ENCODE measurements around the gene NID1.
A peak's percentile ranks its signal among the peaks of the same experiment; 100 is the strongest.

Gene NID1

GRCh38 chr1:235953801-235954200, 111.1 kb downstream of the NID1 start:
- DNase-seq: no peak

- peak; percentile 28 for DNase-seq
These were observed 111.8 kb downstream of the NID1 start for GRCh38 chr1:235952950-235953615.

DNA sequence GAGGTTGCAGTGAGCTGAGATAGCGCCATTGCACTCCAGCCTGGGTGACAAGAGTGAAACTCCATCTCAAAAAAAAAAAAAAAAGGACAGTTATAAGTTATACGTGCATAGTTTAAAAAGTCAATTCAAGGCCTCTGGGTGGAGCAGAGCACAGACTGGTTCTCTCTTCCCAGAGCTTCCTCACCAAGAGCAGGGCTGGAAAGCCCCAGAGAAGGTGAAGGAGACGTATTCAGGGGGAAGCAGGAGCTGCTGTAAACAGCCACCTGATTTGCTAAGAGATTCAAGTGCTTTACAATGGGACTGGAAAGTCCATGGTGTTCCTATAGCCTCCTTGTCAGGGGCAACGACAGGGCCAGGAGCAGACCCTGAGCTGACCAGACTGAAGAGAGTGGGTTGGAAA, 113.2 kb downstream of the NID1 start:
- DNase-seq: no peak

- DNase-seq: no peak
These were observed 114.6 kb downstream of the NID1 start for GRCh38 chr1:235950318-235950717.

- no peak for DNase-seq
These were observed 116.0 kb downstream of the NID1 start for GRCh38 chr1:235948774-235949427.

- no peak for DNase-seq
These were observed 116.9 kb downstream of the NID1 start for GRCh38 chr1:235947989-235948388.

DNA sequence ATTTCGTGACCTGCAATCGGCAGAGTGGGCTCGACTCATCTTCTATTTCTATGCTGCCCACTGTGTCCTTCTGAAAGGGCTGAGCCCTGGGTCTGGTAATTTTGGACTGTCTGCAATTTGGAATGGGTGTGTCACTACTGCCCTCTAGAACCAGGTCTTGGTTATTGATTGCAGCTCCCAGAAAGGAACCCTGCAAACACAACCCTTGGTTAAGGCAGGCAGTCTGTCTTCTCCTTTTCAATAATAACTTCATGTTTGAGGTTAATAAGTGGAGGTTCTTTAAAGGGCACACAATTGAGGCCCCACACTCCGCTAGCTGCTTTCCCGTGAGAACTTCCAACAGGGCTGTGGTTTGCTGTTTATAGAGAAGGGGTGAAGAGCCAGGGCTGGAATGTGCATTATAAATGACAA, 118.3 kb downstream of the NID1 start:
- peak; percentile 57 for DNase-seq

GRCh38 chr1:235945775-235946570, 118.9 kb downstream of the NID1 start:
- peak; percentile 7 for DNase-seq

DNA sequence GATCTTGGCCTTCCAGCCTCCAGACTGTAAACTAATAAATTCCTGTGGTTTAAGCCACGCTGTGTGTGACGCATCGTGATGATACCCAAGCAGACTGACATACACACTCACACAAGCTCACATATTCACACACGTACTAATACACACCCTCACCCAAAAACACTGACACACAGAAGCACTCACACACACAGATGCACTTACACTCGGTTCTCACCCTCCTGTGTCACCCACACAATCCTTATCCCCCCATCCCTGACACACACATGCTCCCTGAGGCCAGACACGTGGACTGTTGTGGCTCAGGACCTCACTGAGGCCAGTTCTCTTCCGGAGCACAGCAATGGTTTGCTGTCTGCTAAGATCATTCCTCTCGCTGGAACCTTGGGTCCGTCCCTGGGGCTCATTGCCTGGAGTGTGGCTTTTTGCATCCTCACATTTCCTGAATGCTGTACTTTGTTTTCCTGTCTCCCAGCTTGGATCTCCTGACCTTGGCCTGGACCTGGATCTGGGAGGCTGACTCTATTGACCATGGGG, 121.2 kb downstream of the NID1 start:
- DNase-seq: no peak

DNA sequence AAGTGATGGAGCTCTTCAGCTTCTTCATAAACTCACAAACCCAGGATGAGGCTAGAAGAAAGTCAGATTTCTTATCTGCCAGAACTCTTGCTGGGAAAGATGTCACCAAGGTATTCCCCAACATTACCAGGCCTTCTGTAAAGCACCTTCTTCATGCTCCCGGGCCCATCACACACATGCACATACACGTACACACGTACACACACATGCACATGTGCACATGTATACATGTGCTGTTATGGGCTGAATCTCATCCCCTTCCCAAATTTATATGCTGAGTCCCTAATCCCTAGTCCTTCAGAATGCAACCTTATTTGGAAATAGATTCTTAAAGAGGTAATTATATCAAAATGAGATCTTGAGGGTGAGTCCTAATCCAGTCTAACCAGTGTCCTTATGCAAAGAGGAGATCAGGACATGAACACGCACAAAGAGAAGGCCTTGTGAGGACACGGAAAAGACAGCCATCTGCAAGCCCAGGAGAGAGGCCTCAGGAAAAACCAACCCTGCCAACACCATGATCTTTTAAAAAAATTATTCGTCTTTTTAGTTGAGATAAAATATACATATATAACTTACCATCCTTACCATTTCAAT, 121.8 kb downstream of the NID1 start:
- no peak for DNase-seq

GRCh38 chr1:235942625-235942934, 122.3 kb downstream of the NID1 start:
- DNase-seq: no peak

DNA sequence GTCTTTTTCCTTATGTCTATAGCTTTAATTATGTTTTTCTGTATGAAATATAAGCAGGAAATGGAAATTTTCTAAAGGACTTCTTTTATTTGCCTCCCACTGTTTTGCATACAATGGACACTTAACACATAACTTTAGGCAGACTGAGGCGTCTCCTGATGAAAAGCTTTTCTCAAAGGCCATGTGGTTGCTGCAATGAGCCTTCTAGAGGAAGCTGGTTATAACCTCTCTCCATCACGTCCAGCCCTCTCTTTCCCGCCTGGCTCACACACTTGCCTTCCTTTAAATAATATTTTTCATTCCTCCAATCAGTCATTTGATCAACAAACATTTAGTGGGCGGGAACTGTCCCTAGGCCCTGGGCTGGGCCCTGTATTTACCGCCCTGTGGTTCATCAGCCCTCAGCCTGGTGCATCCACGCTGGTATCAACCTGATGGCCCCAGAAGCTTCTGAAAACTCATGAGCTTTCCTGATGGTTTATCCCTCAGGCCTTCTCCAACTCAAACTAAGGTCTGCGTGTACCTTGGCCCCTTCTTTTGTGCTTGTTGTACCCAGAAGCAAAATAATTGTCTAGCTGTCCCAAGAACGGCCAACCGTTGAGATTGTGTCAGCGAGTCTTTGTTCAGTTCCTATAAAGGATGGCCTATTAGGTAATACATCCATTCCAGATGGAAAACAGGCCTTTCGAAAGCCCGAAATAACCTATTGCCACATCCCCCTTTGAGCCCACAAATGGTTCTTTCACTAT, 122.8 kb downstream of the NID1 start:
- DNase-seq: peak; percentile 49

- no peak for DNase-seq
These were observed 124.6 kb downstream of the NID1 start for GRCh38 chr1:235940285-235940684.

DNA sequence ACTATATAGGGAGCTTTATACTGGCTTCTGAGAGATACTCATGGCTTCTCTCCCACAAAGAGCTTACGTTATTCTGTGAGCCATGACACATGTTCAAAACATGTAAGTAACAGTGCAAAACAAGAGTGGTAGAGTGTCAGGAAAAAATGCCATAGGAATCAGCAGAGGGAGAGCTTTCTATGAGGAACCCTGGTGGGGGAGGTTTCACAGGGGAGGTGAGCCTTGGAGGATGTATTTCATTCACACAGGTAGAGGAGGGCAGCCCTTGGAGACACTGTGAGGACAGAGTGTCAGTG, 125.5 kb downstream of the NID1 start:
- DNase-seq: no peak

DNA sequence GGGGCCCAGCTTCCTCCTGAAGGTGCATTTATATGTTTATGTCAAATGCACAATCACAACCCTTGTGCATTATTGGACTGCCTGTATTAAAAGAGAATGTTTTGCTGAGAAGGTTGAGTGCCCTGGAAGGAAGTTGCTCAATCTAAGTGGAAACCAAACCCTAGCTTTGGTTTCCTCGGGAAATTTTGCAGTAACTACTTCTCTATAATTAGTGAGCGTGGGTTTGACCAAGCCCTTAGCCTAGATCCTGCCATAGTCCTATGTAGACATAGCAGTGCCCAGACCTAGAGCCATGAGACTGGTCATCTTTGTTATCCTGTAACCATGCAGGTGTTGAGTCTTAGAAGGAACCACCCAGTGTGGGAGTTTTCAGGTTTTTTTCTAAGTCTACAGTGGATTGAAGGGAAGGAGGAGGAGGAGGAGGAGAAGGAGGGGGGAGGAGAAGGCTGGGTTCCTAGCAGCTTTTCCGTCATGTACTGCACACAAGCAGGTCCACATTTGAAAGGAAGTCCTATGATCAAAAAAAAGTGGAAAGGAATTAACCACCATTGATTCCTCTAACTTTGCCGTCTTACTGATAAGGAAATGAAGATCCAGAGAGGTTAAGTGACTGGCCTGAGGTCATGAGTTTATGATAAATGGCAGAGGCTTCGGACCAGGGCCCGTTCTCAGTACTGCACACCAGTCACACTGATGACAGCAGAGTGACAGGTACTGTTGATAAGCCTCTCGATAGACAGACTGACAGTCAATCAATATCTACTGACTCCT, 126.0 kb downstream of the NID1 start:
- DNase-seq: peak; percentile 63

DNA sequence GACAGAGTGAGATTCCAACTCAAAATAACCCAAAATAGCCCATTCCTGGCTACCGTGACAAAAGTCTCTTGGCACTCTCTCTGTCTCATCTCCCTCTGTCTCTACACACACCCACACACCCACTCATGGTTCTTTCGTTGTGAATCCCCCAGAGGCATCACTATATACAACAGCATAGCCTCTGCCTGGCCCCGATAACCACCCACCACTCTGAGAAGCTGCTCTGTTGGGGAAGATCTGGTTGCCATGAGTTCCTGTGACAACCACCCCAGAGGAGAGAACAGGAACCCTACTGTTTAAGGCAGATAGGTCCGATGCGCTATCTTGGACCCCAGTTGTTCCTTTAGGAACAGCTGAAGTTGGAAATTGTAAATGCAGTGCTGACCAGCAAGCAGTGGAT, 127.8 kb downstream of the NID1 start:
- DNase-seq: peak; percentile 76

GRCh38 chr1:235935235-235936225, 129.4 kb downstream of the NID1 start:
- DNase-seq: no peak

DNA sequence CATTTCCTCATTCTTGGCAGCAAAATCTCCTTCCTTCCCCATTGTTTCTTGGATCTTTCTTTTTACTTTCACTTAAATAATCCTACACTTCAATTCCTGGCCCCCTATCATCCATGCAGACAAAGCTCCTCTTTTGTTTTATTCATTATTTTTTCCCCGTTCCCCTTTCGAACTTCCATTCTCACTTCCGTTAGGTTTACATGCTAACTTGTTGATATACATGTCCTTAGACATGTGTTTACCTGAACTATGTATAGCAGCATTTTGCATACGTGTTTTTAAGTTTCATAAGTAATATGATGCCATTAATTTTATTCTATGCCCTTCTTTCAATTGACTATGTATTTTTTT, 131.1 kb downstream of the NID1 start:
- no peak for DNase-seq

DNA sequence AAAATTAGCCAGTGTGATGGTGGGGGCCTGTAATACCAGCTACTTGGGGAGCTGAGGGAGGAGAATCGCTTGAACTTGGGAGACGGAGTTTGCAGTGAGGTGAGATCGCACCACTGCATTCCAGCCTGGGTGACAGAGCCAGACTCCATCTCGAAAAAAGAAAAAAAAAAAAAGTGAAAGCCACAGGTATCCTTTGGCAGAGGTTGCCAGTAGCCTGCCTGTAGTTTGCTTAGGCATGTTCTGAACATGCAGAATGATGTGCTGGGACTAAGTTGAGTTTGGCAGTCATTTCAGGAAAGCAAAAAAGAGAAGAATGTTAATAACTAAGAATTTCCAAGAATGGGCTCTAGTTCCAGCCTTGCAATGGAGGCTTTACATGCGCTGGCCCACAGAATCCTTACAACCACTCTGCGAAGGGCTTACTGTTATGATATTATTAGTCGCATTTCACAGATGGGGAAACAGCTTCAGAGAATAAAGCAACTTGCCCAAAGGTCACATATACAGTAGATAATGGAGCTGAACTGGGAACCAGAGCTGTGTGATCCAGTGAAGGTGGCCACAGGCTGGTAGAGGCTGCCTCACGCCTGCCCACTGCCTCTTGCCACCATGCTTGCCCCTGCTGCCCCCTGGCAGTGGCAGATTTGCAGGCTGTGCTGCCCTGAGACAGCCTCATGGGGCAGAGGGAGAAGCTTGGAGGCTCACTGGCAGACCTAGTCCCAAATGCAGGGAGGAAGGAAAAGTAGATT, 131.7 kb downstream of the NID1 start:
- DNase-seq: no peak

DNA sequence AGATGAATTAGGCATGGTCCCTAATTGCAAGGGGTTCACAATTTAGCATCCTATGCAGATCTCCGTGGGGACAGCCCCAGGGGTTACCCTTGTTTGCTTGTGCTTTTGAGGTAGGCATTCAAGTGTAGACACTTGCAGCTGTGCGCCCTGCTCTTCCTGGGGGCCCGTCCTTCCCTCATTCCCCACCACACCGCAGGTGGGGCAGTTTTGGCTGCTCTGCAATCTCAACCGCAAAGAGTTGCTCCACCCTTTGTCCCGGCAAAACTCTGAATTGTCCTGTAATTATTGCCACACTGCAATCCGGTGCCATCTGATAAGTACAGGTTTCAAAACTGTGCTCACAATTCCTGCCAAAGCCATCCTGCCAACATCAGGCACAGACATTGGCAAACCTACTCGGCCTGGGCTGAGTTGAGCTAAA, 132.8 kb downstream of the NID1 start:
- peak; percentile 38 for DNase-seq

Data from hematopoietic multipotent progenitor cell treated with erythropoietin and hydrocortisone succinate and interleukin-3 and kit ligand, for 6 days (in vitro differentiated cells).